ENCODE data around the gene RASA3. TPM values are rescaled to one million over a fixed set of nuclear protein-coding genes. Genes with fewer than 3 reads are reported as not detected.

The RASA3 gene
- total RNA-seq, 4 donors from 2014 or later = 28.1 to 73.4 (median 56.8) TPM

DNA sequence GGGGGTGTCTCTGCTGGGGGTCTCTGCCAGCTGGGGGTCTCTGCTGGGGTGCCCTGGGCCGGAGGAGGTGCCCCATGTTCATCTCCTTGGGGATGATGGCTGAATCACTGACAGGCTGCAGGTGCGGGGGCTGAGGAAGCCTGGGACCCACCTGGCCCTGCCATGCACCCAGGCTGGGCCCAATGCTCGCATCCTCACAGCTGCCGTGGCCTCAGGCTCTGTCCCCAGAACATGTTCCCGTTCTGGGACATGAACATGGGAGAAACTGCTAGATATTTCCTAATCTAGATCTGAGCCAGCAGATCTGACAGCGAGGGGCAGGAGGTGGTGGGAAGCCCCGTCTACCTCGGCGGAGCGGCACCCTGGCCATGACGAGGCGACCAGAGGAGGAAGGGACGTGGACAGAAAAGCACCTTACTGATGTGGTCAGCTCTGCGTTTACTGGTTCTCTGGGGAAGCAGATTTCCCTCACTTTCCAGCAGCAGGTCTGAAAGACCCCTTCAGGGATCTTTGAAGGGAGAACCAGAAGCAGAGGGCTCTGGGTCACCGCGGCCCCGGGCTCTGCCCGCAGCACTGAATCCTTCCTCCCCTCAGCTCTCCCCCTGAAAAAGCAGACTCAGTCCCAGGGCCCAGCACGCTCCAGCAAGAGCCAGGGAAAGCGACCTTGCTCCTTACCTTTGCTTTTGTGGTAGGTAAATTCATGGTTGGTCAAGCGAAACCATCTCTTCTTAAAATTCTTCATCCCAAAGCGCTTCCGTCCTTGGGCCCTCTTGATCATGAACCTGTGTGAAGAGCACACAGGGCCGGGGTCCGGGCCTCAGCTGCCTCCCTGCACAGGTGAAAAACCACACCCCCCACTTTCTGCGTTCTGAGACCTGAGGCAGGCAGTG is 132.0 kb downstream of the RASA3 start:
- ATAC-seq (ENCODE audit: low FRiP score) (no peak), DNase-seq (ENCODE audit: low spot score) (no peak)
- TF ChIP-seq, protein P1, sequence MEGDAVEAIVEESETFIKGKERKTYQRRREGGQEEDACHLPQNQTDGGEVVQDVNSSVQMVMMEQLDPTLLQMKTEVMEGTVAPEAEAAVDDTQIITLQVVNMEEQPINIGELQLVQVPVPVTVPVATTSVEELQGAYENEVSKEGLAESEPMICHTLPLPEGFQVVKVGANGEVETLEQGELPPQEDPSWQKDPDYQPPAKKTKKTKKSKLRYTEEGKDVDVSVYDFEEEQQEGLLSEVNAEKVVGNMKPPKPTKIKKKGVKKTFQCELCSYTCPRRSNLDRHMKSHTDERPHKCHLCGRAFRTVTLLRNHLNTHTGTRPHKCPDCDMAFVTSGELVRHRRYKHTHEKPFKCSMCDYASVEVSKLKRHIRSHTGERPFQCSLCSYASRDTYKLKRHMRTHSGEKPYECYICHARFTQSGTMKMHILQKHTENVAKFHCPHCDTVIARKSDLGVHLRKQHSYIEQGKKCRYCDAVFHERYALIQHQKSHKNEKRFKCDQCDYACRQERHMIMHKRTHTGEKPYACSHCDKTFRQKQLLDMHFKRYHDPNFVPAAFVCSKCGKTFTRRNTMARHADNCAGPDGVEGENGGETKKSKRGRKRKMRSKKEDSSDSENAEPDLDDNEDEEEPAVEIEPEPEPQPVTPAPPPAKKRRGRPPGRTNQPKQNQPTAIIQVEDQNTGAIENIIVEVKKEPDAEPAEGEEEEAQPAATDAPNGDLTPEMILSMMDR (IDR thresholded peaks at IDR 0.05) = no peak

GRCh38 chr13:113999618-113999910 is 132.9 kb downstream of the RASA3 start:
- DNase-seq (ENCODE audit: low spot score) (no peak), ATAC-seq (ENCODE audit: low FRiP score) (no peak)
- TF ChIP-seq, protein P1 (IDR thresholded peaks at IDR 0.05) = no peak

GRCh38 chr13:113998781-113999617 is 133.4 kb downstream of the RASA3 start:
- DNase-seq (ENCODE audit: low spot score) = no peak
- TF ChIP-seq, protein P1 (IDR thresholded peaks at IDR 0.05) = no peak
- no peak for ATAC-seq (ENCODE audit: low FRiP score)

DNA sequence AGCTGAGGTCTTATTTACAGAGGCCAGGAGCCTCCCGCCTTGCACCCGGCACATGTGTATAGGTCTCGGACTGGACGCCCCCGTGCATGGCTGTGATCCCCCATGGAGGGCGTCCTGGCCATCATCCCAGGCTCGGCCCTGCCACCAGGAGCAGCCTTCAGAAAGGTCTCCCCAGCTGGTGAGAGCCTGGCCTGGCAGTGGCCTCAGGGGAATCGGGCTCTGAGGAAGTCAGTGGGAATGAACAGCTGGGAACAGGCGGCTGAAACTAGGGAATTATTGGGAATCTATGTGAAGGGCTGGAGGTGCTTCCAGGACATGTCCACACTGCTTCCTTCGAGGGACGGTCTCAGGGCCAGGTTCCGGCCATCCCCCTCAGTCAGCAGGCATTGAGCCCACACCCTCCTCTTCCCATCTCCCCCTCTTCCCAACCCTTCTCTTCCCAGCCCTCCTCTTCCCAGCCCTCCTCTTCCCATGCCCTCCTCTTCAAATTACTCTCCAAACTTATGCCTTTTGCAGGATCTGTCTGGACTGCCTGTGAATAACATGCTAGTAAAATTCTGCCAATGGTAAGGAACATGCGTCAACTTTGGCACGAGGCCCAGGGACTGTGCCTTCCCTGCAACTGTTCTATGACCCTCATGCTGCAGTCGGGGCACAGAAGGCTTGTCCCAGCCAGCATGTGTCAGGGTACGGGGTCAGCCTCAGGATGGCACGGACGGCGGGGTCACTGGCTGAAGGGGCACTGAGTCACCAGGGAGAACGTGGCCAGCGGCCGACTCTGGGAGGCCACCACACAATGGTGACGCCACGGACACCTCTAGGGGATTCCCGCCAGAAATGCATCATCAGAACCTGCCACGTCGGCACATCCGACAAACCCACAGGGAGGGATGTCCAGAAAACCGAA is 134.3 kb downstream of the RASA3 start:
- ATAC-seq (ENCODE audit: low FRiP score) = no peak
- peak; percentile 32 for DNase-seq (ENCODE audit: low spot score)
- TF ChIP-seq, protein P1 (IDR thresholded peaks at IDR 0.05) = no peak

- ATAC-seq (ENCODE audit: low FRiP score) = no peak
- DNase-seq (ENCODE audit: low spot score) = no peak
- TF ChIP-seq, protein P1 (IDR thresholded peaks at IDR 0.05) = no peak
Measured at GRCh38 chr13:113996912-113997745, 135.3 kb downstream of the RASA3 start.
